IMR-90 (cell line): Measurements from ENCODE around the gene TTC23.

Experiments
- BHLHE40 ChIP-seq: fragments of 150-350 bp; IDR thresholded peaks from 2 replicates; pipeline ENCODE4 v1.6.1; 2016; ENCODE audit warnings: mild to moderate bottlenecking, low read depth, low read length
- CEBPB ChIP-seq: IDR thresholded peaks from 2 replicates; pipeline ENCODE4 v1.6.1; 2012; ENCODE audit warnings: low read depth, low read length, improper control_type of control experiment
- CTCF ChIP-seq: conservative IDR thresholded peaks from 2 replicates; pipeline ENCODE4 v1.5.1; 2012; ENCODE audit warnings: mild to moderate bottlenecking, low read depth, low read length, improper control_type of control experiment
- MAFK ChIP-seq: IDR thresholded peaks from 2 replicates; pipeline ENCODE4 v1.6.1; 2012; ENCODE audit warnings: low read depth, low read length, improper control_type of control experiment
- MAZ ChIP-seq: IDR thresholded peaks from 2 replicates; pipeline ENCODE4 v1.6.1; 2012; ENCODE audit warnings: low read depth, mild to moderate bottlenecking, low read length, improper control_type of control experiment, moderate library complexity, borderline replicate concordance
- MXI1 ChIP-seq: IDR thresholded peaks from 2 replicates; pipeline ENCODE4 v1.6.1; 2012; ENCODE audit warnings: low read depth, mild to moderate bottlenecking, low read length, moderate library complexity, borderline replicate concordance
- NFE2L2 ChIP-seq: fragments of 150-350 bp; IDR thresholded peaks from 2 replicates; pipeline ENCODE4 v1.6.1; 2016; ENCODE audit warnings: low read depth, mild to moderate bottlenecking, low read length
- POLR2A ChIP-seq: IDR thresholded peaks from 2 replicates; pipeline ENCODE4 v1.6.1; 2012; ENCODE audit warnings: mild to moderate bottlenecking, low read depth, low read length
- RAD21 ChIP-seq: IDR thresholded peaks from 2 replicates; pipeline ENCODE4 v1.6.1; 2012; ENCODE audit warnings: low read length, improper control_type of control experiment
- RCOR1 ChIP-seq: IDR thresholded peaks from 2 replicates; pipeline ENCODE4 v1.6.1; 2012; ENCODE audit warnings: mild to moderate bottlenecking, low read length, improper control_type of control experiment; ENCODE audit not compliant: insufficient replicate concordance
- RFX5 ChIP-seq: IDR thresholded peaks from 2 replicates; pipeline ENCODE4 v1.8.0; 2012; ENCODE audit warnings: low read depth, mild to moderate bottlenecking, low read length, moderate library complexity
- SMC3 ChIP-seq: fragments of 150-350 bp; IDR thresholded peaks from 2 replicates; pipeline ENCODE4 v1.6.1; 2016; ENCODE audit warnings: low read depth, mild to moderate bottlenecking, antibody characterized with exemption, low read length, moderate library complexity
- USF2 ChIP-seq: fragments of 150-350 bp; IDR thresholded peaks from 2 replicates; pipeline ENCODE4 v1.6.1; 2017; ENCODE audit warnings: mild to moderate bottlenecking, antibody characterized with exemption, low read length, low read depth
- TF ChIP-seq, protein P1 (sequence below): fragments of 150-350 bp; IDR thresholded peaks from 2 replicates; pipeline ENCODE4 v1.6.1; 2016; ENCODE audit warnings: low read depth, mild to moderate bottlenecking, low read length, moderate library complexity, borderline replicate concordance

DNA sequence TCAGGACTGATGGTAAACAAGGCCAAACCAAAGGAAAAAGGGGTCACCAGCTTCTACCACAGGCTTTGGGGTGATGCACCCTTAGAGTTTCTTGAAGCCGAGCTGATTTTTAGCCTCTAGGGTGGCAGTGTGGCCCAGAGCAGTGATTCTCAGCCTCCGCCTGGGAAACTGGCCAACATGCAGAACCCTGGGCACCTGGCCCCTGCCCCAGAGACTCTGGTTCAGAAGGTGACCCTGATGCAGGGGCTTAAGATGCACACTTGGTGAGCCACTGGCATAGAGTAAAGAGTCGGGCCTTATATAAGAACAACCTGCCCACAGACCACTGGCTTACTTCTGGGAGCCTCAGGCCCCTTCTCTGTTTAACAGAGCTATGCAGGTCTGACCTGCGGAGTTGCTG lies 100.0 kb downstream of the TTC23 start:
- TF ChIP-seq POLR2A, result no peak
- no peak for TF ChIP-seq CTCF
- no peak for TF ChIP-seq BHLHE40
- TF ChIP-seq SMC3, result no peak
- TF ChIP-seq RAD21, result no peak
- TF ChIP-seq USF2, result no peak
- TF ChIP-seq NFE2L2, result no peak
- TF ChIP-seq RFX5, result no peak
- TF ChIP-seq MAFK, result no peak
- no peak for TF ChIP-seq RCOR1
- TF ChIP-seq MAZ, result no peak
- TF ChIP-seq CEBPB, result no peak
- TF ChIP-seq, protein P1, sequence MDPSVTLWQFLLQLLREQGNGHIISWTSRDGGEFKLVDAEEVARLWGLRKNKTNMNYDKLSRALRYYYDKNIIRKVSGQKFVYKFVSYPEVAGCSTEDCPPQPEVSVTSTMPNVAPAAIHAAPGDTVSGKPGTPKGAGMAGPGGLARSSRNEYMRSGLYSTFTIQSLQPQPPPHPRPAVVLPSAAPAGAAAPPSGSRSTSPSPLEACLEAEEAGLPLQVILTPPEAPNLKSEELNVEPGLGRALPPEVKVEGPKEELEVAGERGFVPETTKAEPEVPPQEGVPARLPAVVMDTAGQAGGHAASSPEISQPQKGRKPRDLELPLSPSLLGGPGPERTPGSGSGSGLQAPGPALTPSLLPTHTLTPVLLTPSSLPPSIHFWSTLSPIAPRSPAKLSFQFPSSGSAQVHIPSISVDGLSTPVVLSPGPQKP, result no peak
- no peak for TF ChIP-seq MXI1
